HepG2 (cell line): Measurements from ENCODE around the gene RNASE3. TPM values are rescaled to one million over a fixed set of nuclear protein-coding genes. Genes with fewer than 3 reads are reported as not detected.

Experiments used
- ARID3A ChIP-seq: IDR thresholded peaks from 2 replicates; pipeline ENCODE4 v1.6.1; 2012; ENCODE audit warnings: low read depth, low read length, improper control_type of control experiment
- ERF ChIP-seq: IDR thresholded peaks from 2 replicates; pipeline ENCODE4 v1.6.1; 2018; ENCODE audit warnings: missing biosample characterization, missing genetic modification reagents
- FOSL2 ChIP-seq: sonication (generic); formaldehyde crosslinking; IDR thresholded peaks from 2 replicates; pipeline ENCODE4 v1.4.0; 2020; ENCODE audit warnings: missing genetic modification reagents
- SSRP1 ChIP-seq: IDR thresholded peaks from 2 replicates; pipeline ENCODE4 v1.6.1; 2016; ENCODE audit warnings: control low read depth
- STAG1 ChIP-seq: sonication (generic); formaldehyde crosslinking; IDR thresholded peaks from 2 replicates; pipeline ENCODE4 v1.4.0; 2020; ENCODE audit warnings: missing genetic modification reagents
- TFE3 ChIP-seq: IDR thresholded peaks from 2 replicates; pipeline ENCODE4 v1.6.1; 2016
- USF2 ChIP-seq, 2 experiments: sonication (generic) in 1 of 2; formaldehyde crosslinking in 1 of 2; IDR thresholded peaks; 2 replicates each; pipeline versions ENCODE4 v1.5.1 to v1.6.1; 2011 to 2020; ENCODE audit warnings: borderline replicate concordance in 1 of 2, low read depth in 1 of 2, low read length in 1 of 2, mild to moderate bottlenecking in 1 of 2, missing genetic modification reagents in 1 of 2, moderate library complexity in 1 of 2
- ZKSCAN8 ChIP-seq: IDR thresholded peaks from 2 replicates; pipeline ENCODE4 v1.6.1; 2016; ENCODE audit warnings: borderline replicate concordance, missing genetic modification reagents, missing compliant biosample characterization
- ZMYM4 ChIP-seq: sonication (generic); formaldehyde crosslinking; IDR thresholded peaks from 2 replicates; pipeline ENCODE4 v1.8.1; 2023; ENCODE audit warnings: mild to moderate bottlenecking, missing genetic modification reagents
- ZNF276 ChIP-seq: sonication (generic); formaldehyde crosslinking; IDR thresholded peaks from 2 replicates; pipeline ENCODE4 v1.4.0; 2020; ENCODE audit warnings: mild to moderate bottlenecking, low read depth, missing genetic modification reagents
- ZNF446 ChIP-seq: sonication (generic); formaldehyde crosslinking; IDR thresholded peaks from 2 replicates; pipeline ENCODE4 v1.5.0; 2020; ENCODE audit warnings: mild to moderate bottlenecking, missing genetic modification reagents
- polyA plus RNA-seq, 8 experiments: library from polyadenylated mRNA; depleted of rRNA in 3 of 8; stranded (reverse) in 7 of 8; unstranded in 1 of 8; fragments of >200 nt; fragmentation: Illumina TruSeq in 4 of 8; extraction: Trizol in 4 of 8; gene quantifications; 2 replicates each; pipeline versions ENCODE4 v1.2.1 to v1.2.3, GENCODE V29; 2011 to 2016; ENCODE audit warnings: low read depth in 4 of 8, missing spikeins in 1 of 8, mixed read lengths in 1 of 8; ENCODE audit not compliant: insufficient read depth in 1 of 8
- total RNA-seq, 5 experiments: library from RNA; depleted of rRNA; stranded (reverse); fragments of >200 nt; fragmentation: Illumina TruSeq; extraction: Trizol; gene quantifications; 2 replicates each; pipeline ENCODE4 v1.2.3, GENCODE V29; 2016; ENCODE audit warnings: low read depth in 1 of 5

RNASE3 gene
- total and polyA plus RNA-seq, 2 of the 13 experiments (the other 11 are each of a cell fraction or from before 2014, with no cell fraction given) = not detected

- TF ChIP-seq USF2 (IDR thresholded peaks at IDR 0.05; ENCODE audit: low read depth, low read length) (peak; percentile 63; the same call in 1 of the 2 replicates), USF2 (CRISPR knock-in tag; IDR thresholded peaks at IDR 0.05; ENCODE audit: borderline replicate concordance) (peak; percentile 60; the same call in 1 of the 2 replicates), ZNF446 (CRISPR knock-in tag) (no peak), TFE3 (CRISPR knock-in tag) (0 out of 2 replicates have a peak, but pooled peaks have one; percentile 24), FOSL2 (CRISPR knock-in tag) (0 out of 2 replicates have a peak, but pooled peaks have one; percentile 7), ERF (CRISPR knock-in tag) (peak; percentile 43; the same call in 1 of the 2 replicates), STAG1 (CRISPR knock-in tag) (peak; percentile 88), ZMYM4 (0 out of 2 replicates have a peak, but pooled peaks have one; percentile 27), ZKSCAN8 (CRISPR knock-in tag) (no peak), SSRP1 (CRISPR knock-in tag) (0 out of 2 replicates have a peak, but pooled peaks have one; percentile 28), ZNF276 (CRISPR knock-in tag) (no peak), ARID3A (peak; percentile 55; the same call in 1 of the 2 replicates)
These were observed 35.4 kb upstream of the RNASE3 start (continued) for GRCh38 chr14:20855652-20856291.
